ENCODE data around the gene IL17RC.

Gene IL17RC

GRCh38 chr3:9928158-9928557 is 11.3 kb downstream of the IL17RC start:
- H3K27ac ChIP-seq (ENCODE audit: low read length) = no peak overlapping the region
- H3K9ac ChIP-seq (ENCODE audit: low read depth, low read length) = no peak overlapping the region
- H3K4me1 ChIP-seq (ENCODE audit: insufficient read depth, low read length) = peaks cover 14% of the 10 kb centered on the region
- DNase-seq = no peak
- no peak for TF ChIP-seq EZH2 (IDR thresholded peaks at IDR 0.05; ENCODE audit: borderline replicate concordance, low read depth, low read length, severe bottlenecking)
- no peak for TF ChIP-seq CTCF (IDR thresholded peaks at IDR 0.05; ENCODE audit: borderline replicate concordance, extremely low read depth, low read length, poor library complexity, severe bottlenecking)
- no peaks in the 10 kb centered on the region for H3K36me3 ChIP-seq (ENCODE audit: insufficient read depth, low read length)
- no peak overlapping the region for H3K4me2 ChIP-seq (ENCODE audit: insufficient read depth, low read length)
- H3K27me3 ChIP-seq (ENCODE audit: insufficient read depth, low read length, poor library complexity) = no peaks in the 10 kb centered on the region
- H3K4me3 ChIP-seq (ENCODE audit: low read depth in 1 of 2, low read length in 2 of 2) = no peak overlapping the region
- ATAC-seq (ENCODE audit: insufficient read depth, low read depth) = no peak
- no peak overlapping the region for H2AFZ ChIP-seq (ENCODE audit: low read depth, low read length)
- no peaks in the 10 kb centered on the region for H3K9me3 ChIP-seq (ENCODE audit: insufficient read depth, low read length, severe bottlenecking)
- no peaks in the 10 kb centered on the region for H3K79me2 ChIP-seq (ENCODE audit: insufficient read depth, low read length)
- H4K20me1 ChIP-seq (ENCODE audit: insufficient read depth, low read length) = no peaks in the 10 kb centered on the region

DNA sequence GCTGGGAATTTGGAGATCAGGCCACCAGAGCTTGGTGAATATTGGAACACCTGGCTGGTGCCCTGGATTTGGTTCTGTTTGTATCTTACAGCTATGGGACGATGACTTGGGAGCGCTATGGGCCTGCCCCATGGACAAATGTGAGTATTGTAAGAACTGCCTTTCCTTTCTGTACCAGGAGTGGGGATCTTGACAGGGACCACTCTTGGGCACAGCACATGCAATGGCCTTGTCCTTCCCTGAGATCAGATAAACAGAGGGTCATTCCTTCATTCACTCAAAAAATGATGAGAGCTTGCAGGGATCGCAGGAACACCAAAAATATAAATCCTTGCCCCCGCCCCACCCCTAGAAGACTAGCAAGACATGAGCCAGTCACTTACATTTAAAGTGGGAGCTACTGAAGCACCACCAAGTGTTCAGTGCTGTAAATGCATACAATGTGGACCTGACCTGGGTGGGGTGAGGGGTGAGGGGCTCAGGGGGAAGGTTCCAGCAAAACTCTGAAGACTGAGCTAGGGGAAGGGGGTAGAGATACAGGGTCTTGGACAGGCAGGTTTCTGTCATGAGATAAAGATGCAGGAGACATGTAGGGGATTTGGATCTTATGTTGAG is 14.0 kb downstream of the IL17RC start:
- Histone ChIP-seq H3K27ac (ENCODE audit: low read length) (no peak overlapping the region), H3K27me3 (ENCODE audit: insufficient read depth, low read length, poor library complexity) (no peaks in the 10 kb centered on the region), H4K20me1 (ENCODE audit: insufficient read depth, low read length) (no peaks in the 10 kb centered on the region), H3K9me3 (ENCODE audit: insufficient read depth, low read length, severe bottlenecking) (no peaks in the 10 kb centered on the region), H3K9ac (ENCODE audit: low read depth, low read length) (no peak overlapping the region), H3K79me2 (ENCODE audit: insufficient read depth, low read length) (peaks cover 12% of the 10 kb centered on the region), H3K4me2 (ENCODE audit: insufficient read depth, low read length) (no peak overlapping the region), H3K4me1 (ENCODE audit: insufficient read depth, low read length) (peaks cover 37% of the 10 kb centered on the region), H3K4me3 (ENCODE audit: low read depth in 1 of 2, low read length in 2 of 2) (no peak overlapping the region), H2AFZ (ENCODE audit: low read depth, low read length) (no peak overlapping the region), H3K36me3 (ENCODE audit: insufficient read depth, low read length) (no peaks in the 10 kb centered on the region)
- no peak for ATAC-seq (ENCODE audit: insufficient read depth, low read depth)
- DNase-seq = peak; percentile 27
- TF ChIP-seq CTCF (IDR thresholded peaks at IDR 0.05; ENCODE audit: borderline replicate concordance, extremely low read depth, low read length, poor library complexity, severe bottlenecking) (peak; percentile 51), EZH2 (IDR thresholded peaks at IDR 0.05; ENCODE audit: borderline replicate concordance, low read depth, low read length, severe bottlenecking) (no peak)

DNA sequence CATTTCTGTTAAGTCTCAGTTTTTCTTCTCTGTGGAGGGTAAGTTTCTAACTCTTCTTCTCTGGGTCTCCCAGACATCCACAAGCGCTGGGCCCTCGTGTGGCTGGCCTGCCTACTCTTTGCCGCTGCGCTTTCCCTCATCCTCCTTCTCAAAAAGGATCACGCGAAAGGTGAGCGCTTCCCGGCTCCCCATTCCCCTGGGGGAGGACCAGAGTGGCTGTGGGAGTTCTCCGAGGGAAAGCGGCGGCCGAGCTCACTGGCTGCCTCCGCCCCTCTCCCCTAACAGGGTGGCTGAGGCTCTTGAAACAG is 15.6 kb downstream of the IL17RC start:
- Histone ChIP-seq H3K79me2 (ENCODE audit: insufficient read depth, low read length) (peaks cover 12% of the 10 kb centered on the region), H3K4me1 (ENCODE audit: insufficient read depth, low read length) (peaks cover 40% of the 10 kb centered on the region), H3K27ac (ENCODE audit: low read length) (peak overlapping the region; percentile 75), H3K36me3 (ENCODE audit: insufficient read depth, low read length) (peaks cover 8% of the 10 kb centered on the region), H2AFZ (ENCODE audit: low read depth, low read length) (peak overlapping the region; percentile 81), H3K9ac (ENCODE audit: low read depth, low read length) (peak overlapping the region; percentile 85), H3K9me3 (ENCODE audit: insufficient read depth, low read length, severe bottlenecking) (no peaks in the 10 kb centered on the region), H4K20me1 (ENCODE audit: insufficient read depth, low read length) (no peaks in the 10 kb centered on the region), H3K27me3 (ENCODE audit: insufficient read depth, low read length, poor library complexity) (no peaks in the 10 kb centered on the region), H3K4me2 (ENCODE audit: insufficient read depth, low read length) (peak overlapping the region; percentile 94), H3K4me3 (ENCODE audit: low read depth in 1 of 2, low read length in 2 of 2) (peak overlapping the region; percentile 65 to 77; a peak in 3 of 4 replicates)
- ATAC-seq (ENCODE audit: insufficient read depth, low read depth) = no peak
- TF ChIP-seq CTCF (IDR thresholded peaks at IDR 0.05; ENCODE audit: borderline replicate concordance, extremely low read depth, low read length, poor library complexity, severe bottlenecking) (no peak), EZH2 (IDR thresholded peaks at IDR 0.05; ENCODE audit: borderline replicate concordance, low read depth, low read length, severe bottlenecking) (no peak)
- DNase-seq = no peak
